ENCODE results near the gene SEPTIN5. TPM values are rescaled to one million over a fixed set of nuclear protein-coding genes. Genes with fewer than 3 reads are reported as not detected.
"Not testable (repeated sequence)": the region's sequence is repeated elsewhere in the genome, so short reads cannot be mapped to it uniquely, and the experiment has no call there.

SEPTIN5 gene
- polyA plus RNA-seq, 1 experiment: 38.8 TPM

DNA sequence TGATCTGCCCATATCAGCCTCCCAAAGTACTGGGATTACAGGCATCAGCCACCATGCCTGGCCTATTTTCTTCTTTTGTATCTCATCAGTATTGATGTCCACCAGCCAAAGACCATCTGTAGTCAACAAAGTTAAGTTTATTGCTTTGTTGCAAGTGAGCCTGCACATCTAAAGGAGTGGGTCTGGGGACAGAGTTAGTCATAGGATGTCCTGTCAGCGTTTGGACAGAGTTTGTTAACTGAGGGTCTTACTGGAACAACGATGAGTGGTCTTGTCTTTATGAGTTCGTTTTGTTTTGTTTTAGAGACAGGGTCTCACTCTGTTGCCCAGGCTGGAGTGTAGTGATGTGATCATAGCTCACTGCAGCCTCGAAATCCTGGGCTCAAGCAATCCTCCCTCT is 40.6 kb upstream of the SEPTIN5 start:
- no peak for DNase-seq (ENCODE audit: low read depth)
- TF ChIP-seq, protein P1, sequence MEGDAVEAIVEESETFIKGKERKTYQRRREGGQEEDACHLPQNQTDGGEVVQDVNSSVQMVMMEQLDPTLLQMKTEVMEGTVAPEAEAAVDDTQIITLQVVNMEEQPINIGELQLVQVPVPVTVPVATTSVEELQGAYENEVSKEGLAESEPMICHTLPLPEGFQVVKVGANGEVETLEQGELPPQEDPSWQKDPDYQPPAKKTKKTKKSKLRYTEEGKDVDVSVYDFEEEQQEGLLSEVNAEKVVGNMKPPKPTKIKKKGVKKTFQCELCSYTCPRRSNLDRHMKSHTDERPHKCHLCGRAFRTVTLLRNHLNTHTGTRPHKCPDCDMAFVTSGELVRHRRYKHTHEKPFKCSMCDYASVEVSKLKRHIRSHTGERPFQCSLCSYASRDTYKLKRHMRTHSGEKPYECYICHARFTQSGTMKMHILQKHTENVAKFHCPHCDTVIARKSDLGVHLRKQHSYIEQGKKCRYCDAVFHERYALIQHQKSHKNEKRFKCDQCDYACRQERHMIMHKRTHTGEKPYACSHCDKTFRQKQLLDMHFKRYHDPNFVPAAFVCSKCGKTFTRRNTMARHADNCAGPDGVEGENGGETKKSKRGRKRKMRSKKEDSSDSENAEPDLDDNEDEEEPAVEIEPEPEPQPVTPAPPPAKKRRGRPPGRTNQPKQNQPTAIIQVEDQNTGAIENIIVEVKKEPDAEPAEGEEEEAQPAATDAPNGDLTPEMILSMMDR (IDR thresholded peaks at IDR 0.05; ENCODE audit: insufficient read depth, low read depth, low read length): no peak
- Histone ChIP-seq H3K27me3 (ENCODE audit: control insufficient read depth, insufficient read depth, low read length) (peaks cover 2% of the 10 kb centered on the region), H3K36me3 (ENCODE audit: control insufficient read depth, insufficient read depth, low read length) (no peaks in the 10 kb centered on the region), H3K4me3 (ENCODE audit: low read depth, low read length) (no peak overlapping the region)
- CTCF ChIA-PET: interaction anchor here (0.7 to 1.0 kb wide), 2 partner anchors 25 to 119 kb away, joined by 3 read pairs; no protein-coding TSS in a partner anchor
- POLR2A ChIA-PET: no interaction called here

DNA sequence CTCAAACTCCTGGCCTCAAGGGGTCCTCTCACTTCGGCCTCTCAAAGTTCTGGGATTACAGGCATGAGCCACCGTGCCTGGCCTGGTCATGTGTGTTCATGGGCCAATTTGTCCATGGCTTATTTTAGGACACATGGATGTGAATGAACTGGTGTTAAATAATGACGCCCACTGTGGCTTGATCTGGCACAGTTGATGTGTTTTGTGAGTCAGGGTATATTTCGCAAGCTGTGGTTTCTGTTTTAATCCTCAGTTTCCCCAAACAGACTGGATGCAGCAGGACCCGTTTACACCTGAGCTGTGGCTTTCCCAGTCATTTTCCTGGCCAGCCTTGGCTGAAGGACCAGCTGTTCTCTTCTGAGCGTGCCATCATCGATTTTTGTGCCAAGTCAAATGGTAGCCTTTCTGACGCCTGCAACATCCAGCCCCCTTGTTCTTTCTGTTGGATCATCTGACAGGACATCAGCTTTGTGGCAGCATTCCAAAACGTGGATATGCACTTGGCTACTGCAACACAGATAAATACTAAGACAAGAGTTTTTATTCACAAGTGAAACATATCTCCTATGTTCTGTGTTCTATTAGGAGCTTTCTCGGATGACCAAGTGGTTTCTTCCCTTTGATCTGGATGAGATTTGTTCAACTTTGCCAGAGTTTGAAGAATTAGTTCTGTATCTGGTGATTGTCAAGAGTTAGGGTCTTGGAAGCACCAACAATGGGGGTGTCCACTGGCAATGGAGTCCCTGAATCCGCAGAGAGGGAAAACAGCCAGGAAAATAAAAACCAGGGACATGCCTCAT is 40.0 kb upstream of the SEPTIN5 start:
- DNase-seq (ENCODE audit: low read depth): no peak
- H3K36me3 ChIP-seq (ENCODE audit: control insufficient read depth, insufficient read depth, low read length): no peaks in the 10 kb centered on the region
- peaks cover 2% of the 10 kb centered on the region for H3K27me3 ChIP-seq (ENCODE audit: control insufficient read depth, insufficient read depth, low read length)
- ChIA-PET CTCF (interaction anchor here (0.7 kb wide), 1 partner anchor 25 kb away, joined by 3 read pairs; no protein-coding TSS in a partner anchor), POLR2A (no interaction called here)
- TF ChIP-seq, protein P1 (IDR thresholded peaks at IDR 0.05; ENCODE audit: insufficient read depth, low read depth, low read length): no peak
- no peak overlapping the region for H3K4me3 ChIP-seq (ENCODE audit: low read depth, low read length)

DNA sequence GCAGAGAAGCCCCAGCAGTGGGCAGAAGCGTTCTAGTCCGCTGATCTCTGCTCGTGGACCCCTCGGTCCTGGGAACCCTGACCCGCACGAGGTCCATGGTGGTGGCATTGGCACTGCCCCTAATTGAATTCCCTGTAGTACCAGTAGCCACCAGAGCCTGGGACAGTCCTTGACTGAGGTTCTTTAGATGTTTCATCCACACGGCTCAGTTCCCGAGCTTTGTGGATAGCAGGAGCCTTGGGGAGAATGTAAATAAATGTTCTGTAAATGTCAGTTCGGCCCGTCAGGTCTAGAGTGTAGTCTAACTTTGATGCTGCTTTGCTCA is 39.4 kb upstream of the SEPTIN5 start:
- ChIA-PET CTCF (interaction anchor here (1.6 kb wide), 1 partner anchor 43 kb away, joined by 5 read pairs; no protein-coding TSS in a partner anchor), POLR2A (no interaction called here)
- H3K4me3 ChIP-seq (ENCODE audit: low read depth, low read length): no peak overlapping the region
- peaks cover 2% of the 10 kb centered on the region for H3K27me3 ChIP-seq (ENCODE audit: control insufficient read depth, insufficient read depth, low read length)
- TF ChIP-seq, protein P1 (IDR thresholded peaks at IDR 0.05; ENCODE audit: insufficient read depth, low read depth, low read length): no peak
- no peaks in the 10 kb centered on the region for H3K36me3 ChIP-seq (ENCODE audit: control insufficient read depth, insufficient read depth, low read length)
- DNase-seq (ENCODE audit: low read depth): no peak

DNA sequence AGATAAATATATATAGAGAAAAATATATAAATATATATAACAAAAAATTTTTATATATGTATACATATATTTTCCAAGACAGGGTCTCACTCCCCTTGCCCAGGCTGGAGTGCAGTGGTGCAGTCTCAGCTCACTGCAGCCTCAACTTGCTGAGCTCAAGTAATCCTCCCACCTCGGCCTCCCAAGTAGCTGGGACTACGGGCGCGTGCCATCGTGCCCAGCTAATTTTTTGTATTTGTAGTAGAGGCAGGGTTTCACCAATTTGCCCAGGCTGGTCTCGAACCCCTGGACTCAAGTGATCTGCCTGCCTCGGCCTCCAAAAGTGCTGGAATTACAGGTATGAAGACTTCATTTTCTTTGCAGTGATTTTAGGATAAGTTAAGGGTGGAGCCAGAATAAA is 38.9 kb upstream of the SEPTIN5 start:
- ChIA-PET CTCF (interaction anchor here (1.6 kb wide), 1 partner anchor 43 kb away, joined by 5 read pairs; no protein-coding TSS in a partner anchor), POLR2A (no interaction called here)
- peaks cover 2% of the 10 kb centered on the region for H3K27me3 ChIP-seq (ENCODE audit: control insufficient read depth, insufficient read depth, low read length)
- no peak overlapping the region for H3K4me3 ChIP-seq (ENCODE audit: low read depth, low read length)
- TF ChIP-seq, protein P1 (IDR thresholded peaks at IDR 0.05; ENCODE audit: insufficient read depth, low read depth, low read length): no peak
- H3K36me3 ChIP-seq (ENCODE audit: control insufficient read depth, insufficient read depth, low read length): no peaks in the 10 kb centered on the region
- DNase-seq (ENCODE audit: low read depth): no peak

DNA sequence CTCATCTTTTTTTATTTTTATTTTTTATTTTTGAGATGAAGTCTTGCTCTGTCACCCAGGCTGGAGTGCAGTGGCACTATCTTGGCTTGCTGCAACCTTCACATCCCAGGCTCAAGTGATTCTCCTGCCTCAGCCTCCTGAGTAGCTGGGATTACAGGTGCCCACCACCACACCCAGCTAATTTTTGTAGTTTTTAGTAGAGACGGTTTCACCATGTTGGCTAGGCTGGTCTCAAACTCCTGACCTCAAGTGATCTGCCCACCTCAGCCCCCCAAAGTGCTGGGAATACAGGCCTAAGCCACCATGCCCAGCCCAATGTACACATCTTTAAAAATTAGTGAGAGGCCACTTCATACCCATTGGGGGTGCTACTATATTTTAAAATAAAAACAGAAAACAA is 37.9 kb upstream of the SEPTIN5 start:
- POLR2A ChIA-PET; H3K36me3 ChIP-seq (ENCODE audit: control insufficient read depth, insufficient read depth, low read length); H3K4me3 ChIP-seq (ENCODE audit: low read depth, low read length); H3K27me3 ChIP-seq (ENCODE audit: control insufficient read depth, insufficient read depth, low read length); DNase-seq (ENCODE audit: low read depth): not testable (repeated sequence)
- CTCF ChIA-PET: interaction anchor here (1.6 kb wide), 1 partner anchor 44 kb away, joined by 5 read pairs; no protein-coding TSS in a partner anchor

Measured in BJ (cell line).